ENCODE data around the gene LYPD4.

DNA sequence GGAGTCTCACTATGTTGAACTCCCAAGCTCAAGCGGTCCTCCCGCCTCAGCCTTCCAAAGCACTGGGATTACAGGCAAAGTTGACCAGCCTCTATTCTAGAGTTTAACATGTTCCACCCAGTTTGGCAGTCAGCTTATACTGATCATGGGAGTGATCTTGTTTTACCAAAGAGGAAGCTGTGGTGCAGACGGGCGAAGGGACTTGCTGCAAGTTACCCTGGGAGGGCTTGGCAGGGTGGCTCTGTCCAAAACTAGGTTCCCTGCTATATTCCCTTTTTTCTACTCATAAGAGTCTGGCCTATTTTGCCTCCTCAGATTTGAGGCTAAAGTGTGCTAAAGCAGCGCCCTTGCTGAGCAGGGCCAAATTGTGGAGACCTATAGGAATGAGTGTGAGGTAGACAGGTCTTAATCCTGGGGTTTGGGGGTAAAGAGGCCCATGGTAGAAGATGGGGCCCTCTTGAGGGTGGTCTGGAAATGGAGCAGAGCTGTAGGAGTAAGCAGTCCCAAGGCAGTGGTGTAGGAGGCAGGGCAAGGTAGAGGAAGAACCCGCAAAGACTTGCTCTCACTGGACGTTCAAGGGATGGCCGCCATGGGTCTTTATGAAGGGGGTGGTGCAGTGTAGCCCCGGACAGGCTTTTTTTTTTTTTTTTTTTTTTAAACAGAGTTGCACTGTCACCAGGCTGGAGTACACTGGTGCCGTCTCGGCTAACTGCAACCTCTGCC is 18.9 kb upstream of the LYPD4 start:
- TF ChIP-seq CTCF (IDR thresholded peaks at IDR 0.05; ENCODE audit: insufficient read depth, low read length, poor library complexity, severe bottlenecking) (no peak), EZH2phosphoT487 (conservative IDR thresholded peaks at IDR 0.05; ENCODE audit: low read length) (no peak)

Data from SU-DHL-6 (cell line).